GM19455 (cell line): ENCODE measurements around the gene ZNF423.

Experiments used
- ATAC-seq: cut with Tn5 transposase; IDR thresholded peaks from one replicate; pipeline ENCODE4 v1.9.1; 2021; ENCODE audit not compliant: unreplicated experiment

Gene ZNF423

GRCh38 chr16:49488336-49488735, 367.6 kb downstream of the ZNF423 start:
- ATAC-seq = no peak

DNA sequence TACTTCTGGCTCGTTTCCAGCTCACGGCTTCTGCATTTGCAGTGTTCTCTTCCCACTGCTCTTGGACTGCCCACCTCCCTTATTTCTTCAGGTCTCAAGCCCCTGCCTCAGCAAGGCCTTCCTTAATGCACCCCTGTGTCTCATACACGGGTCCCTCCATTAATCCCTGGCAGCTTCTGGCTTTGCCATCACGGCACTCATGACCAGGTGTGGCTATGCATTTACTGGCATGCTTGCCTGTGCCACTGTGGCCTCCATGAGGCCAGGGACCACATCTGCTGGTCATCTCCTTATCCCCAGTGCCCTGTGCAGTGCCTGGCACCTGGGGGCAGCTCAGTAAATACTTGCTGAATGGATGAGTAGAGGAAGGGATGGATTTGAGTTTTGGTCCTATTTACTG, 368.2 kb downstream of the ZNF423 start:
- no peak for ATAC-seq

DNA sequence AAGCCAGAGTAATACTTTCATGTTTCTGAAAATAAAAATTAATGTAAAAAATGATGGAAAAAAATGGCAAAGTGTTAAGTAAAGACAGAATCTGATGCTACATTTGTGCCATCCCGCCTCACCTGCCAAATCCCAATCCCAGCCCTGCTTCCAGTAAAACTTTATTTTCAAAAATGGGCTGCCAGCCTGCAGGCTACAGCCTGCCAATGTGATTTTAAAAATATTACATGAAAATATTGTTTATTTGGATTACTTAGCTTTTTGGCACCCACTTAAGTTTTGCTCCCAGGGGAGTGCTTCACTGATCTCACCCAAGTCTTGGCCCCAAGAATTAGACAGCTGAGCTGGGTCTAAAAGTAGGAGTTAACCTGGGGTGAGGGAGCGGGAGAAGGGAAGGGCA, 369.5 kb downstream of the ZNF423 start:
- ATAC-seq = no peak

DNA sequence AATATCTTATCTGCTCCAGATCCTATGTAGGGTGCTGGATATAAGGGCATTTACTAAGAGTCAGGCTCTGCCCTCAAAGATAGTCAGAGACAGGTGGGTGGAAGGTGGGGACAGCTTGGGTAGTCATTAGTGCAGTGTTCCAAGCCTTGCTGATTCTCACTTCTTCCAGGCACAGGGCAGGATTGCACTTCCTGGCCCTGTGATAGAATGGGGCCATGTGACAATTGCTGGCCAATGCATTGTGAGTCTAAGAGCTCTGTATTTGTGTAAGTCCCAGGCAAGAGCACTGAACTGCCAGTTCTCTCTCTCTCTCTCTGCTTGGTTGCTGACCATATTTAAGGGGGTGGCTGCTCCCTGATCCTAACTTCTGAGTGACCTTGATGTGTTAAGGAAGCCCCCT, 370.2 kb downstream of the ZNF423 start:
- no peak for ATAC-seq

- no peak for ATAC-seq
Observed at GRCh38 chr16:49484936-49485335, 371.0 kb downstream of the ZNF423 start.

DNA sequence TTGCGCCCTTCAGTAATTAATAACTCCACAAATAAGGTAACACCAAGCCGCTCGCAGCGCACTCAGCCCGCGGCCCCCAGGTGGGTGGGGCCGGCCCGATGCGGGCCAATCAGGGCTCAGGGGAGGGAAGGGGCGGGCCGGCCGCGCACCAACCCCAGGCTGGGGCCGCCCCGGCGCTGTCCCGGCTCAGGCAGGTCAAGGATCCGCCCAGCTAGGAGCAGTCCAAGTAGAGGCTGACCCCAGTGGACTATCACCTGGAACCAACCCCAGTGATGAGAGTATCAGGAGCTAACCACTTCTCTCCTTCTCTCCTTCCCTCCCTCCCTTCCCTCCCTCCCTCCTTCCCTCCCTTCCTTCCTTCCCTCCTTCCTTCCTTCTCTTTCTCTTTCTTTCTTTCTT, 371.5 kb downstream of the ZNF423 start:
- ATAC-seq = peak; percentile 59

DNA sequence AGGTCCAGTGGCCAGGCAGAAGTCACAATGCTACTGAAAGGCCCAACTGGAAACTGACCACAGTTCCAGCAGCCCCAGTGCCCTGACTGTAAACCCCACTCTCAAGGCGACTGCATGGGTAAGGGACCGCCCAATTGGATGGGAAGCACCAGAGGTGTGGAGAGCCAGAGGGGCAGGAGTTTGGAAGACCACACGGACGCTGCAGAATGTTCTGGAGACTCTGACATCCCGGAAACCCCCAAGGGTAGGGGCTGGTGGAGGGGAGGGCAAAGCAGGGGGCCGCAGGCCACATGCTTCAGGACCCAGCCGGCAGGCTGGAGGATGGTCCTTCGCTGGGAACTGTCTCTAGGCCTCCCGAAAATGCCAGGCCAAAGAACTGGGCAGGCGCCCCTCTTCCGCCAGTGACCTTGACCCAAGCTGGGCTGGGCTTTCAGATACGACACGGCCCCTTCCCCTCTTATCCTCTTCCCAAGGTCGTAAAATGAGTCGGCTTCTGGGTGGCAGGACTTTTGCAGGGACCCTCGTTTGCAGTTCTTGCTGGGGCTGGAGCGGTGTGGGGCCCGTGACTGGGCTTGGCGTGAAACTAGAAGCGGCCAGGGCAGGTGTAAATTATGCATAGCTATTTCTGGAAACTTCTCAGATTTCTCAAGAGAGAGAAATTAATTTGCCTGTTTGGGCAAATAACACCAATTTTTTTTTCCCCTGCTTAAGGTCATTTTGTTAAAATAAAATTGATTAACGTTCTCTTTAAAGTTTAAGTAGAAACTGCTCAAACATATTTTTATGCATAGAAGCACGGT, 372.1 kb downstream of the ZNF423 start:
- no peak for ATAC-seq

DNA sequence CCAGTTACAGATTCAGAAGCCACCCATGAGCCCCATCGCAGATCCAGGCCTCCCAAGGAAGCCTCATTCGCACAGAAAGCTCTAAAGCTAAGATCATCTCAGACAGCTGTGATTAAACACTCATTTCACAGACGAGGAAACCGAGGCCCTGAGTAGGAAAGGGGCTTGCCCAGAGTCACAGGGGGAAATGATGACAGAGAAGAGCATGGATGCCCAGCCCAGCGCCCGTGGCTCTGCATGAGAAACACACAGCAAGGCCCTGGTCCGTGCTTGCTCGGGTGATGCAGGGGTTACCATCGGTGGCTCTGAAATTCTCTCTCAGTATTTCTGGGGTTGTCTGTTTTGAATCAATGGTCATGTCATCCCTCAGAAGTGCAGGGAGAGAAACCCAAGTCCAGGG, 372.7 kb downstream of the ZNF423 start:
- ATAC-seq = no peak

DNA sequence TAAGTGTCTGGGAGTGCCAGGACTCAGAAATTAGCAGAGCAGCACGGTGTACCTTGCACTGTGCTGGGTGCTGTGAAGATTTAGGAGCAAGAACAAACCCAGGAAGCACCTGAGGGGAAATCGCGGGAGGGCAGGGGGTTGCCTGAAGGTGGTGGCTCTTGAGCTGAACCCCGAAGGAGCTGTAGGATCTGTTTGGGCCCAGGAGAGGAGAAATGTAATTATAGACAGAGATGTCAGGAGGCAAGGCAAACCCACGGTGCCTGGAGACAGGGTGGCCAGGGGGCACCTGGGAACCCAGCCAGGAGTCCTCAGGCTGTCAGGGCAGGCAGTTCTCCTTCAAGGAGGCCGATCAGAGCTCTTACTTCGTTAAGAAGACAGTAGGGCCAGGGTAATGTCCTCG, 373.2 kb downstream of the ZNF423 start:
- ATAC-seq = no peak

- ATAC-seq = no peak
Observed at GRCh38 chr16:49478616-49479015, 377.3 kb downstream of the ZNF423 start.

DNA sequence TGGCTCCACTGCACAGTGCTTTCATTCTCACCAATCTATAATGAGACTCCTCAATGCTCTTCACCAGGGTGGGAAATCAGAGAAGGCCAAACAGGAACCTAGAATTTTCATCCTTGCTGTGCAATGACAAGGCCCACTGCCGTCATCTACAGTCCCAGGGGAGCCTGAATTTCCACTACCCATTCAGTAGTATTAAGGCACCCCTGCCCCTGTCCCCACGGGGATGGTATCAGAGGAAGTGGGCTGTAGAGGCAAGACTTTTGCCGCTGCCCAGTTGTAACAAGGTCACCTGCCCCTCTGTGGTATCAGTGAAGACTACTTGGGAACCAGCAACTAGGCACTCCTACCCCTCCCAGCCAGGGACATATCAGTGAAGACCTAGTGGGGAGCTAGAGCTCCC, 377.8 kb downstream of the ZNF423 start:
- ATAC-seq = no peak

GRCh38 chr16:49477250-49477895, 378.5 kb downstream of the ZNF423 start:
- ATAC-seq = no peak

DNA sequence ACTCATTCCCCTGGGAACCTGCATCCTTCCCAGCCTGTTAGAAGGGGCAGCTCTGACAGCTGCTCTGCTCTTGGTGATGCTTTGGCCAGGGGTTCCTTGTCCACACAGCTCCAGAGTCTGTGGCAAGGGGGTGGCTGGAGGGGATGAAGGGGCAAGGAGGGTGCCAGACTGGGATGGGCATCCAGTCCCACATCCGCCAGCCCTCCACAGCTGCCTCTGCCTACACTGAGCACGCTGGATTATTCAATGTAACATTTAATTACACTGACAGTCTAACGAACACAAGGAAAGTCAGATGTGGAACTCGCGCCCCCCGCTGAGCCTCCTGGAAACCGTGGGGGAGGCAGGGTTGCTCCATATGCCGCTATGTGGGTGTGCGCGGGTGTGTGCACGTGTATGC, 381.2 kb downstream of the ZNF423 start:
- ATAC-seq = no peak

DNA sequence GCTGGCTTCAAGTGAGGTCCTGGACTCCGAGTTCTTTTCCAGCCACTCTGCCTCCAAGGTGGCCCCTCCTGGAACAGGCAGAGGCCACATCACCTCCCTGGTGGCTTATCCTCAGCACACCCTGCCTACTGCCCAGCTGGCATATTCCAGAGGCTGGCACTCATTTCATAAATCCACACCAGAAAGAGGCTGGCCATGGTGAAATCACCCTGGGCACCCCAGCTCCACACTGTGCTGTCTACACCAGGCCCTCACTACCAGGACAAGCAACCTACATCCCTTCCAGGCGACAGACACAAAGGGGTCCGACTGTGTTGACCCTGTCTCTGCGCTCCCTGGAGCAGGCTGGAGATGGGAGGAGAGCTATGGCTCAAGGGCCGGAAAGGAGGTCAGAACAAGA, 382.1 kb downstream of the ZNF423 start:
- ATAC-seq = no peak

DNA sequence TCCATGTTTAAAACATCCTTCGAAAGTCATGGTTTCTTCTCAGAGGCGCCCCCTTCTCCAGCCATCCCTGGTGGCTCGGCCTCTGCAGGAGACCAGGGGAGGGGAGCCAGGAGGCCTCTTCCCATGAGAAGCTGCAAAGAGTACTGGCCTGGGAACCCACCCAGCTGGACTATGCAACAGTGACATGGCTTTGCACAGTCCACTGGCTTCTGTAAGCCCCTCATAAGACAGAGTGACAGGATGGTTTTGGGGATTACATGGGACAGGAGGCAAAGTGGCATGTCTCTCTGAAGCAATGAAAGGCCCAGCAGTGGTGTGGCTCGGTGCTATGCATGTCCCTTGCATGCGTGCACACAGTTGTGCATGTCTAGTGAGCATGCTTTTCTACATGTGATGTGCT, 382.8 kb downstream of the ZNF423 start:
- no peak for ATAC-seq

GRCh38 chr16:49472598-49472997, 383.3 kb downstream of the ZNF423 start:
- ATAC-seq = no peak

GRCh38 chr16:49471038-49471727, 384.7 kb downstream of the ZNF423 start:
- no peak for ATAC-seq

- ATAC-seq = no peak
Observed at GRCh38 chr16:49470513-49470991, 385.4 kb downstream of the ZNF423 start.

GRCh38 chr16:49469930-49470451, 385.9 kb downstream of the ZNF423 start:
- no peak for ATAC-seq

DNA sequence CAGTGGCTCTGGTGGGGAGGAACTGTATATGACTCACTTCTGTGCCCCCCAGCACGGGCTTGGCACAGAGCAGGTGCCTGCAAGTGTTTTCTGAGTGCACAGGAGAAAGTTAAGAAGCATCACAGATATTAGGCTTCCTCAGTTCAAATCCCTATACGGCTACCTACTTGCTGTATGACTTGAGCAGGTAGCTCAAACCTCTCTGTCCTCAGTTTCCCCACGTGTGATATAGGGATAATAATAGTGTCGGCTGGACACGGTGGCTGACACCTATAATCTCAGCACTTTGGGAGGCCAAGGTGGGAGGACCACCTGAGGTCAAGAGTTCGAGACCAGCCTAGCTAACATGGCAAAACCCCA, 386.6 kb downstream of the ZNF423 start:
- no peak for ATAC-seq

- ATAC-seq = no peak
Observed at GRCh38 chr16:49468611-49469310, 387.2 kb downstream of the ZNF423 start.
